Right atrium auricular region (tissue), 2 donors: ENCODE results near the gene PALD1. TPM values are rescaled to one million over a fixed set of nuclear protein-coding genes. Genes with fewer than 3 reads are reported as not detected.
"Not testable (repeated sequence)": the region's sequence is repeated elsewhere in the genome, so short reads cannot be mapped to it uniquely, and the experiment has no call there.

ENCODE experiments used
- DNase-seq: peaks from one replicate; pipeline ENCODE4 v3.0.0-alpha.2; 2019; ENCODE audit warnings: low spot score
- H3K27ac ChIP-seq, 2 donors: fragments of 200-600 bp; sonication (generic); 1 replicate in 1 of 2; 2 replicates in 1 of 2; pipeline ENCODE4 v1.5.1; 2016 to 2019
- H3K27me3 ChIP-seq, 2 donors: fragments of 200-600 bp; sonication (generic); one replicate each; pipeline versions ENCODE4 v1.5.1 to v1.6.0; 2017 to 2019
- H3K36me3 ChIP-seq: fragments of 200-600 bp; sonication (generic); one replicate; pipeline ENCODE4 v1.5.1; 2016
- H3K4me1 ChIP-seq, 2 donors: fragments of 200-600 bp; sonication (generic); one replicate each; pipeline versions ENCODE4 v1.5.1 to v1.6.0; 2017 to 2019
- H3K4me3 ChIP-seq, 2 donors: fragments of 200-600 bp; sonication (generic); 1 replicate in 1 of 2; 2 replicates in 1 of 2; pipeline ENCODE4 v1.5.1; 2017 to 2019; ENCODE audit warnings: mild to moderate bottlenecking in 1 of 2, moderate library complexity in 1 of 2
- H3K9me3 ChIP-seq, 2 donors: fragments of 200-600 bp; sonication (generic); one replicate each; pipeline ENCODE4 v1.5.1; 2019
- total RNA-seq, 2 donors: library from RNA; depleted of rRNA; stranded (reverse); fragments of >200 nt; gene quantifications; one replicate each; pipeline ENCODE4 v1.1.0, GENCODE V29; 2016
- TF ChIP-seq, protein P1 (sequence below), 2 donors: fragments of 200-600 bp; sonication (generic); IDR thresholded peaks; one replicate each; pipeline ENCODE4 v1.5.1; 2019; ENCODE audit warnings: antibody characterized with exemption in 2 of 2

The PALD1 gene
- total RNA-seq, 2 donors from 2014 or later = 4.9 to 8.5 TPM

GRCh38 chr10:70481831-70482530 is 3.4 kb downstream of the PALD1 start:
- peak; percentile 75 for DNase-seq
- TF ChIP-seq, protein P1, sequence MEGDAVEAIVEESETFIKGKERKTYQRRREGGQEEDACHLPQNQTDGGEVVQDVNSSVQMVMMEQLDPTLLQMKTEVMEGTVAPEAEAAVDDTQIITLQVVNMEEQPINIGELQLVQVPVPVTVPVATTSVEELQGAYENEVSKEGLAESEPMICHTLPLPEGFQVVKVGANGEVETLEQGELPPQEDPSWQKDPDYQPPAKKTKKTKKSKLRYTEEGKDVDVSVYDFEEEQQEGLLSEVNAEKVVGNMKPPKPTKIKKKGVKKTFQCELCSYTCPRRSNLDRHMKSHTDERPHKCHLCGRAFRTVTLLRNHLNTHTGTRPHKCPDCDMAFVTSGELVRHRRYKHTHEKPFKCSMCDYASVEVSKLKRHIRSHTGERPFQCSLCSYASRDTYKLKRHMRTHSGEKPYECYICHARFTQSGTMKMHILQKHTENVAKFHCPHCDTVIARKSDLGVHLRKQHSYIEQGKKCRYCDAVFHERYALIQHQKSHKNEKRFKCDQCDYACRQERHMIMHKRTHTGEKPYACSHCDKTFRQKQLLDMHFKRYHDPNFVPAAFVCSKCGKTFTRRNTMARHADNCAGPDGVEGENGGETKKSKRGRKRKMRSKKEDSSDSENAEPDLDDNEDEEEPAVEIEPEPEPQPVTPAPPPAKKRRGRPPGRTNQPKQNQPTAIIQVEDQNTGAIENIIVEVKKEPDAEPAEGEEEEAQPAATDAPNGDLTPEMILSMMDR (IDR thresholded peaks at IDR 0.05) = no peak
- H3K4me3 ChIP-seq = no peak overlapping the region

DNA sequence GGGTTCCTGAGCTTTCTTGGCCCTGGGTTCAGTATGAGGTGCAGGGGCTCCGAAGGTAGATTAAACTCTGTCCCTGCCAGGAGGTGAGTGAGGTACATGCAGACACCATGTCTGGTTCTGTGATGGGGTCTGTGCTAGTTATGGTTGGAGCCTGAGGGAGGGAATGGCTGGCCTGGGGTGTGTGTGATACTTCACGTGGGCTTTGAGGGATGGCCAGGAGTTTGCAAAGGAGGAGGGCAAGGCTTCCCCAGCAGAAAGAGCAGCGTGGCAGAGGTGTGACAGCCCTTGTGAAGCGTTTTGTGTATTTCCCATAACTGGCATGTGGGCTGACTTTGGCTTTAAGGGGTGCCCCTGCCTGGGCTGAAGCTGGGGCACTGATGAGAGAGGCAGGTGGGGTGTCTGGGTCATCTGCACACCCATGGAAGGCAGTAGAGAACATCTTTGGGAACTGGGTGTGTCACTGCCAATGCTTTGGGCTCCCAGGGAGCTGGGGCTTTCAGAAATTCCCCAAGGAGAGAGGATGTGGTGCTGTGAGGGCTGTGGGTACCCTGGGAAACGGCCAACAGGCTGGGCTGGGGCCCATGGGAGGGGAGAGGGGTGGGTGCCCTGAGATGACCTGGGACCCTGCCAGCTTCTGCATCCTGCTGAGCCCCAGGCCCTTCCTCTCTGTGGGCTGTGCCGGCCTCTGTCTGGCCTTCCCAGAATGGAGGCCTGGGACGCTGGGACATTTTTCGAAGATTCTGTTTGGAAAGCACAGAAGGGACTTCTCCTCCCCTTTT is 4.6 kb downstream of the PALD1 start:
- H3K4me3 ChIP-seq = no peak overlapping the region
- TF ChIP-seq, protein P1 (IDR thresholded peaks at IDR 0.05) = no peak
- peaks cover 0 to 59% of the 10 kb centered on the region in 2 donors for H3K4me1 ChIP-seq
- DNase-seq = no peak
- no peaks in the 10 kb centered on the region for H3K27me3 ChIP-seq
- H3K9me3 ChIP-seq = no peaks in the 10 kb centered on the region
- H3K27ac ChIP-seq = peak overlapping the region; percentile 51 to 59
- no peaks in the 10 kb centered on the region for H3K36me3 ChIP-seq

More at GRCh38 chr10:70481831-70482530, 3.4 kb downstream of the PALD1 start:
- peak overlapping the region; percentile 51 to 59 for H3K27ac ChIP-seq
- peaks cover 0 to 68% of the 10 kb centered on the region in 2 donors for H3K4me1 ChIP-seq
- no peaks in the 10 kb centered on the region for H3K27me3 ChIP-seq
- H3K36me3 ChIP-seq = no peaks in the 10 kb centered on the region
- H3K9me3 ChIP-seq = no peaks in the 10 kb centered on the region

DNA sequence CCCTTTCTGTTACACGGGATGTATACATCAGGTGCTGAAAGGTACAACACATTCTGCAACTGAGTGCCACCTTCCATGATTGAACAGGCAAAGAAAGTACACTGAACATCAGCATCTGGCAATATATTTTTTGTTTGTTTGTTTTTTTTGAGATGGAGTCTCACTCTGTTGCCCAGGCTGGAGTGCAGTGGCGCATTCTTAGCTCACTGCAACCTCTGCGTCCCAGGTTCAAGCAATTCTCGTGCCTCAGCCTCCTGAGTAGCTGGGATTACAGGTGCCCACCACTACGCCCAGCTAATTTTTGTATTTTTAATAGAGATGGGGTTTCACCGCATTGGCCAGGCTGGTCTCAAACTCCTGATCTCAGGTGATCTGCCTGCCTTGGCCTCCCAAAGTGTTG is 5.3 kb downstream of the PALD1 start:
- not testable (repeated sequence) for H3K9me3 ChIP-seq, H3K27me3 ChIP-seq, H3K36me3 ChIP-seq, H3K4me3 ChIP-seq, H3K27ac ChIP-seq, DNase-seq
- peaks cover 0 to 55% of the 10 kb centered on the region in 2 donors for H3K4me1 ChIP-seq

GRCh38 chr10:70487824-70488223 is 9.3 kb downstream of the PALD1 start:
- Histone ChIP-seq H3K9me3 (no peaks in the 10 kb centered on the region), H3K4me1 (peaks cover 0 to 16% of the 10 kb centered on the region in 2 donors), H3K27me3 (no peaks in the 10 kb centered on the region), H3K27ac (no peak overlapping the region), H3K36me3 (no peaks in the 10 kb centered on the region), H3K4me3 (no peak overlapping the region)
- DNase-seq = no peak
- TF ChIP-seq, protein P1 (IDR thresholded peaks at IDR 0.05) = no peak

DNA sequence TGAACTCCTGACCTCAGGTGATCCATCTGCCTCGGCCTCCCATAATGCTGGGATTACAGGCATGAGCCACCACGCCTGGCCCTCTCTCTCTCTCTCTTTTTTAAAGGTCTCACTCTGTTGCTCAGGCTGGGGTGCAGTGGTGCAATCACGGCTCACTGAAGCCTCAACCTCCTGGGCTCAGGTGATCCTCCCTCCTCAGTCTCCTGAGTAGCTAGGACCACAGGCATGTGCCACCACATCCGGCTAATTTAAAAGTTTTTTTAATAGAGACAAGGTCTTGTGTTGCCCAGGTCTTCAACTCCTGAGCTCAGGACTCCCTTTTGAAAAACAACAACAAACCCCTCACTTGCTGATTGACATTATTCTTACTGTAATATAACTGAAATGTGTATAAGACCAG is 11.6 kb downstream of the PALD1 start:
- Histone ChIP-seq H3K9me3 (no peaks in the 10 kb centered on the region), H3K4me3 (no peak overlapping the region), H3K4me1 (peaks cover 0 to 18% of the 10 kb centered on the region in 2 donors), H3K27ac (no peak overlapping the region), H3K27me3 (no peaks in the 10 kb centered on the region), H3K36me3 (no peaks in the 10 kb centered on the region)
- TF ChIP-seq, protein P1 (IDR thresholded peaks at IDR 0.05) = no peak
- no peak for DNase-seq

GRCh38 chr10:70491614-70492013 is 13.0 kb downstream of the PALD1 start:
- no peak overlapping the region for H3K27ac ChIP-seq
- no peak overlapping the region for H3K4me3 ChIP-seq
- no peak for DNase-seq
- no peaks in the 10 kb centered on the region for H3K9me3 ChIP-seq
- TF ChIP-seq, protein P1 (IDR thresholded peaks at IDR 0.05) = no peak
- H3K27me3 ChIP-seq = no peaks in the 10 kb centered on the region
- no peaks in the 10 kb centered on the region for H3K36me3 ChIP-seq
- peaks cover 0 to 23% of the 10 kb centered on the region in 2 donors for H3K4me1 ChIP-seq
